Activated naive CD4-positive, alpha-beta T cell treated with anti-CD3 and anti-CD28 coated beads, Interleukin-2, amount 50 U/mL, for 72 hours (primary cell): ENCODE data around the gene KCNK2. TPM values are rescaled to one million over a fixed set of nuclear protein-coding genes. Genes with fewer than 3 reads are reported as not detected.

Experiments
- ATAC-seq, 2 donors: fragments of 150-1000 bp; cut with Tn5 transposase; 2 replicates each; pipeline ENCODE4 v1.10.0; 2021; ENCODE audit warnings: mild to moderate bottlenecking in 2 of 2, moderate library complexity in 2 of 2
- DNase-seq, 2 donors: peaks; one replicate each; pipeline ENCODE4 v3.0.0; 2021 to 2022; ENCODE audit warnings: low spot score in 2 of 2
- H3K27ac Mint-ChIP-seq, 2 donors: one replicate each; pipeline ENCODE4 v1.8.0; 2022; ENCODE audit warnings: mild to moderate bottlenecking in 2 of 2, mixed read lengths in 2 of 2
- H3K36me3 Mint-ChIP-seq, 2 donors: one replicate each; pipeline ENCODE4 v1.8.0; 2022; ENCODE audit warnings: mixed read lengths in 2 of 2
- H3K9me3 Mint-ChIP-seq, 2 donors: one replicate each; pipeline ENCODE4 v1.8.0; 2022; ENCODE audit warnings: mixed read lengths in 2 of 2
- total RNA-seq, 2 donors: library from RNA; stranded (reverse); gene quantifications; one replicate each; pipeline ENCODE4 v1.2.3, GENCODE V29; 2022

KCNK2 gene
- total RNA-seq, 2 donors from 2014 or later: not detected

DNA sequence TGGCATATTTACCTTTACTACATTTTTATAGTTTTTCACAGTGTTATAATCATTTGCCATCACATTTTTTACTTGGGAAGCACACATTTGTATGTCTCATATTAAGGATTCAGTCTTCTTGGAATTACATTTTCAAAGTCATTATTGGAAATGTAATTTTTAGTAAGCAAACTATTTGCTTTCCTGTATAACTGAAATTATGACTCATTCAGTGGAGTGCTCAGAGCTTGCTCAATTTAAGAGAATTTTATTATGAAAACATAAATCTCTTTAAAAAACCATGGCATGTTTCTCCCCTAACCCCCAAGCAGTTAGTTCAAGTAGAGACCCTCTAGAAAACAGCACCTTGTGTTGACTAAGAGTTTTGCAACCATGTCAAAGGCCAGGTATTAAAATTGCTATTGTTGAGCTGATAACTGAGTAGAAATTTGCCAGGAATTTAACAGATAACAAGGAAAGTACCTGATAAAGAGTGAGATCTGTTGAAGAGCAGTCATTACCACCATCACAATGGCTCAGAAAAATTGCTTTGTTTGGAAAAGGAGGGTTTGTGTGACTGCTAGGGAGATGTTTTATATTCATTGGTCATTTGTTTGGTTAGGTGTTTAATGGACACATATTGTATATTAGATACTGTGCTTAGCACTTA lies 105.9 kb downstream of the KCNK2 start:
- Mint-ChIP-seq H3K36me3 (no peaks in the 10 kb centered on the region), H3K27ac (no peak overlapping the region), H3K9me3 (no peaks in the 10 kb centered on the region)
- ATAC-seq (no peak), DNase-seq (no peak)

DNA sequence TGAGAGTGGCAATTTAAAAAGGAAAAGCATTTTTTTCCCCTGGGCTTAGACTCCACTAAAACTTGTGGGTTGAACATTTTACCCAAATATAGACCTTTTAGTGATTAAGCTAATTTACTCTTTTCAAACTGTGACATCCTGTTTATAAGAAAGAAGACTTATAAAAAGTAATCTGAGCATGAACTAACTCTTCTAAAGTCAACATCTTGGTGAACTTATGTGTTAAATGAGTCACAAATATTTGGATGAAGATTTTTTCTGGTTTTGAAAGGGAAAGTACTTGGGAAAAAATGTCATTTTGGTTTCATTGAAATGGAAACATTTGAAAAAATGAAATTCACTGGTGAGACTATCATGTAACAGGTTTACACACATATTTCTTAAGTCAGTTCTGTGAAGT lies 109.8 kb downstream of the KCNK2 start:
- no peaks in the 10 kb centered on the region for H3K36me3 Mint-ChIP-seq
- no peak for DNase-seq
- H3K27ac Mint-ChIP-seq: no peak overlapping the region
- no peak for ATAC-seq
- H3K9me3 Mint-ChIP-seq: no peaks in the 10 kb centered on the region

DNA sequence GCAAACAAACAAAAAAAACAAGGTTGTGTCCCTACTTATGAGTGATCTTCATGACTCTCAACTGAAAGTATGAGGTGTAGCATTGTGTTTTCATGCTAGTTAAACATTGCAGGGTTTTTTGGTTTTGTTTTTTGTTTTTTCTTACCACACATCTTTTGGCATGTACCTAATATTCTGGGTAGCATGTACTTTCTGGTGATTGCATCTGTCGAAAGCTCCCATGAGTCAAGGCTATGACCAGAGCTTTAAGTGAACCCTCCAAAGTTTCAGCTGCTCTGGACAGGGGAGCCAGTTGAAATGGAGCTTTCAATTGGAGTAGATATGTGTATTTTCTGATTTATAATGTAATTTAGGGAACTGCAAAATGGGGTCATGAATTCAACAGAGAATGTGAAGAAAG lies 115.5 kb downstream of the KCNK2 start:
- Mint-ChIP-seq H3K9me3 (no peaks in the 10 kb centered on the region), H3K36me3 (no peaks in the 10 kb centered on the region), H3K27ac (no peak overlapping the region)
- ATAC-seq (no peak), DNase-seq (no peak)

DNA sequence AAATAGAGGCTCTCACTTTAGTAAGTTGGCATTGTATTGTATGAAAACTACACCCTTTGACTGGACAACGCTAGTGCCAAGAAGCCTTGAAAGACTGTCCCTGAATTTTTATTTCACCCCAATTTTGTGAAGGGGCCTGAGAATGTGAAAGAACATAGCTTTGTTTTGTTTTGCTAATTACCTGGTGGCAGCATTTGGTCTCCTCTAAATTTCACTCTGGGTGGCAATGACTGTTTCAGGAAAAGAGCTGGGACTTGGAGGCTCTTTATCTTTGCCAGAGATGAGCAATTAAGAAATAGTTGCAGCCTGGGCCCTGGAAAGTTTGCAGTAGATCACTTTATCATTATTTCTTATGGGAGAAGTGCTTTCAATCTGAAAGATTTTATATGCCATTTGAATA lies 117.6 kb downstream of the KCNK2 start:
- no peak for ATAC-seq
- H3K27ac Mint-ChIP-seq: no peak overlapping the region
- no peaks in the 10 kb centered on the region for H3K9me3 Mint-ChIP-seq
- H3K36me3 Mint-ChIP-seq: no peaks in the 10 kb centered on the region
- no peak for DNase-seq

DNA sequence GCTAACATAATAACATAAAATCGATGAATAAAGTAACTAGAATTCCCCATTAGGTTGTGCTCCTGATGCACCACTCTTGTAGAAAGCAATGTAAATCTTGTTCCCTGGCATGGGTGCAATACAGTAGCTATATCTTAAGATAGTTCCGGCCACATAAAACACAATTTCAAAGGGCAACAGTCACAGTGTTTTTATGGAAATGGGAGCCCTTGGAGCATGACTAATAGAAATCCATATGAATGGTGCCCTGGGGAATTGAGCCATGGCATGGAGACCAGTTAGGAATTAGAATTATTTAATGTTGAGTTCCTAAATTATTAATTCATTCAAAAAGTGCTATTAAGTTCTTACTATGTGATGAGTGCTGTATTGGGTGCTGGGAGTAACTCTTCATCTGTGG lies 118.7 kb downstream of the KCNK2 start:
- no peak for ATAC-seq
- no peak for DNase-seq
- H3K36me3 Mint-ChIP-seq: no peaks in the 10 kb centered on the region

DNA sequence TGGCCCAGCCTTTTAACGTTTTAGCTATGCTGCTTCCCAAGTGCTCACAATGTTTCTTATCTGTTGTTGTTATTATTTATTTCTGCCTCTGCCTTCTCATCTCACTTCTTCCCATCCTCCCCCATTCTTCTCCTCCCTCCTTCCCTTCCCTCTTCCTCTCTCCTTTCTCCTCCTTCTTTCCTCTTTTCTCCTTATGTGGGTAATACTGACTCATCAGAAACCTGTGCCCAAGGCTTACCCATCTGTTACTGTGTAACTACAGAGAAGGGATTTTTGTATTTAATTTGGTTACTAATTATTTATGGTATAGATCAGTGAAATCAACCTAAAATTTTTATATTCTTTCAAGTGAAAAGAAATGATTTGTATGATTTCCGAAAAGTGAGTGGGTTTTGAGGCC lies 120.3 kb downstream of the KCNK2 start:
- no peak for ATAC-seq
- Mint-ChIP-seq H3K27ac (no peak overlapping the region), H3K36me3 (no peaks in the 10 kb centered on the region), H3K9me3 (no peaks in the 10 kb centered on the region)
- no peak for DNase-seq

More for the DNA sequence above, 118.7 kb downstream of the KCNK2 start:
- H3K9me3 Mint-ChIP-seq: no peaks in the 10 kb centered on the region
- H3K27ac Mint-ChIP-seq: no peak overlapping the region

DNA sequence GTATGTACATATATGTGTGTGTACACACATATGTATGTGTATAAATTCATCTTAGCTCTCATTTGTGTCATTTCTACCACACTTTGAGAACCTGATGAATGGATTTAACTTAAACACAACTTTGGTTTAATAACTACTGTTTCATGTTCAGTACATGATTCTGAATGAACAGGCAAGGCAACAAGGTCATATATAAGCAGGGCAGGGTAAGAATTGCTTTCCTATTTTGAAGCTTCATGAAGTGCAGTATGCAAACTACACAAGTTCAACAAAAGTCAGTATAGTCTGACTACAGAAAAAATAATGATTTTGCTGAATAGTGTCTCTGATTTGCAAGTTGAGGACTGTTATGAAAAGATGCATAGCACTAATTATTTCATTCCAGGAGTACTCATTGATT lies 127.6 kb downstream of the KCNK2 start:
- DNase-seq: no peak
- ATAC-seq: peak in 1 of 2 donors; percentile 51
- no peak overlapping the region for H3K27ac Mint-ChIP-seq
- H3K36me3 Mint-ChIP-seq: no peaks in the 10 kb centered on the region
- H3K9me3 Mint-ChIP-seq: no peaks in the 10 kb centered on the region

DNA sequence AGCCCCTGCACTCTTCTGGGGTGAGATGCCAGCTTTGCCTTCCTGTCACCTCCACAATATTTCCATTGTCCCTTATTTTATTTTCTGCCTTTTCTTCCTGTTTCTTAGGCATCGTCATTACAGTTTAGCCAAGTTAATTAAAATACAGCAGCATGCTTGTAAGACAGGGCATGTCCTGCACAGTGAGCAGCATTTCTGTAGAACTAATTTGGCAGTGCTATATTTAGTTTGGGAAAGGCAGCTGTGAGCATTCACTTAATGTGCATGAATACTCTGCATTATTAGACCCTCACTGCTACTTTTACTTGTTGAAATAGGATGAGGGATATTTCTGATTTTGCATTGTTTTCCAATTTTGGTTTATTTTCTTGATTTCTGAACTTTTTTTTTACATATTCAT lies 133.3 kb downstream of the KCNK2 start:
- Mint-ChIP-seq H3K27ac (no peak overlapping the region), H3K9me3 (no peaks in the 10 kb centered on the region), H3K36me3 (no peaks in the 10 kb centered on the region)
- no peak for DNase-seq
- ATAC-seq: no peak

DNA sequence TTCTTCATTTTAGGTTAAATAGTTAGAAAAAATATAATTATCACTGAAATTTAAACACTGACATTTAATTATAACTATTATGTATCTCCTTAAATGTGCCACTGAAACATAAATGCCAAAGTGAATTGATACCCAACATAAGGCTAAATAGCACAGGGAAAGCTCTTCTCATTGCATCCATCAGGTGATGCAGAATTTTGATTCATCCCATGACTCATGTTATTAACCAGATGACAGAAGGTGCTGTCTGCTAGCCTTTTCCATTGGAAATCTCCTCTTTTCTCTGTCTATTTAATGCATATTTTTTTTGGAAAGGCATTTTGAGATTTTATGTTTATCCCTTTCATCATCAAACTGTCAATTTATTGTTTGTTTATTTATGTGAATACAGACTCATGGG lies 136.8 kb downstream of the KCNK2 start:
- no peaks in the 10 kb centered on the region for H3K36me3 Mint-ChIP-seq
- H3K9me3 Mint-ChIP-seq: no peaks in the 10 kb centered on the region
- DNase-seq (no peak), ATAC-seq (no peak)
- no peak overlapping the region for H3K27ac Mint-ChIP-seq

DNA sequence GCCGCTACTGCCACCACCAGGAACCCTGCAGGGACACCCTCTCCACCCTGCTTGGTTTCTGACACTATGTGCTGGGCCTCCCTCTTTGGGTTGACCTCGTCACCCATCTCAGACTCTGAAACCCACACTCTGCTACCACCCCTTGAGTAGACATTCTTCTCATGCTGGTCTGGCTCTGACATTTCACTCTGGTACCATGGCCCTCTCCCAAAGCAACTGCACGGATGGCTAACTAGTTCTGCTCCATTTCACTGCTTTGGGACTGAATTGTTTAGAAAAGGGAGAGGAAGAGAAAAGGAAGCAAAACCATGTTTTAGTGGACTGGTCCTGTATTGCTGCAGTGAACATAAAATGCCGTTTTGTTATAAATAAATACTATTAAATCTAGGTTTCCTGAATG lies 137.8 kb downstream of the KCNK2 start:
- DNase-seq (no peak), ATAC-seq (no peak)
- Mint-ChIP-seq H3K27ac (no peak overlapping the region), H3K9me3 (no peaks in the 10 kb centered on the region), H3K36me3 (no peaks in the 10 kb centered on the region)

DNA sequence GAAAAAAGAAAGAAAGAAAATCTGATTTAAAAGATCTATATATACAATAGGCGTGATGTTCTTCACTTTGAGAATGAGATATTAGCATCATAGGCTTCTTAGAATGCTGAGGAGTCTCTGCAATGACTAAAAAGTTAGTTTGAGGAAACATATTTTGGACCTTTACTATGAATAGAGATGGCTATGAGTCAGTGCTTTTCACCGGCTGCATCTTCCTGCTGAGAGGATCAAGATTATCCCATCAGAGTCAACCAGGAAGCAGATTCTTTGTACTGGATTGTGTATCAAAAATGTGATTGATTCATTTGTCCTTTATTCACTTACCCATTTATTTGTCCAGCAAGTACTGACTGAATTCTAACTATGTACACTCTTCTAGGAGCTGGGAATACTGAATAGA lies 144.2 kb downstream of the KCNK2 start:
- H3K36me3 Mint-ChIP-seq: no peaks in the 10 kb centered on the region
- no peak for DNase-seq
- ATAC-seq: no peak
- H3K27ac Mint-ChIP-seq: no peak overlapping the region
- H3K9me3 Mint-ChIP-seq: no peaks in the 10 kb centered on the region

DNA sequence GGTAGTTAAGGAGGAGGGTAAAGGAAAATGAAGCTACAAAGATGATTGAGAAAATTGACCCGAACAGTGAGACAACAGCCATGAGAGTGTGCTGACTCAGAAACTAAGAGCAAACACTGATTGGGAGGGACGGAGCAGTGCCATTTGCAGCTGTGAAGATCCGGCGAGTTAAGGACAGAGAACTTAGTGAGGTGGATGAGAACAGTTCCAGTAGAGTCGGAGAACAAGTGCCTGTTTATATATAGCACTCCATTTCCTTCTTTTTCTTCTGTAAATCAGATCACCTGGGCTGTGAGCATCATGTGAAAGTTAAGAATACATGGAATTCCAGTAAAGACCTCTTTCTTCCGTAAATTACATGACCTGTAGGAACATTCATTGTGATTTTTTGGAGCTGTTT lies 145.7 kb downstream of the KCNK2 start:
- no peaks in the 10 kb centered on the region for H3K36me3 Mint-ChIP-seq
- no peaks in the 10 kb centered on the region for H3K9me3 Mint-ChIP-seq
- no peak for ATAC-seq
- DNase-seq: no peak
- H3K27ac Mint-ChIP-seq: no peak overlapping the region

DNA sequence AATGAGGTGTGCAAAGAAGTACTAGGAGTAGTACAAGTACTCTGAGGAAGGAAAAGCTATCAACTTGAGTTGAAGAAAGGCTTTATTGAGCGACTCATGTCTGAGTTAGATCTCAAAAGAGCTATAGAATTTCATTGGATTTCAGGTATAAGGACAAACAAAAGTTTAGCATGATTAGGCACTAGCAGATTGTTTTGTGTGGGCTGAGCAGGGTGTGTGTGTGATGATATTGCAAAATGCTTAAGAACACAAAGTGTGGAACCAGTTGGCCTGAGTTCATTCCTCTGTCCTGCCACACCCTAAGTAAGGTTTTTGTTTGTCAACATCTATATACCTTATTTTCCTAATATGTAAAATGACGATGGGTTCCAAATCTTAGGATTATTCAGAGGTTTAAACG lies 158.9 kb downstream of the KCNK2 start:
- H3K36me3 Mint-ChIP-seq: no peaks in the 10 kb centered on the region
- no peak overlapping the region for H3K27ac Mint-ChIP-seq
- DNase-seq (no peak), ATAC-seq (no peak)
- peaks cover 3% of the 10 kb centered on the region in 2 donors for H3K9me3 Mint-ChIP-seq

DNA sequence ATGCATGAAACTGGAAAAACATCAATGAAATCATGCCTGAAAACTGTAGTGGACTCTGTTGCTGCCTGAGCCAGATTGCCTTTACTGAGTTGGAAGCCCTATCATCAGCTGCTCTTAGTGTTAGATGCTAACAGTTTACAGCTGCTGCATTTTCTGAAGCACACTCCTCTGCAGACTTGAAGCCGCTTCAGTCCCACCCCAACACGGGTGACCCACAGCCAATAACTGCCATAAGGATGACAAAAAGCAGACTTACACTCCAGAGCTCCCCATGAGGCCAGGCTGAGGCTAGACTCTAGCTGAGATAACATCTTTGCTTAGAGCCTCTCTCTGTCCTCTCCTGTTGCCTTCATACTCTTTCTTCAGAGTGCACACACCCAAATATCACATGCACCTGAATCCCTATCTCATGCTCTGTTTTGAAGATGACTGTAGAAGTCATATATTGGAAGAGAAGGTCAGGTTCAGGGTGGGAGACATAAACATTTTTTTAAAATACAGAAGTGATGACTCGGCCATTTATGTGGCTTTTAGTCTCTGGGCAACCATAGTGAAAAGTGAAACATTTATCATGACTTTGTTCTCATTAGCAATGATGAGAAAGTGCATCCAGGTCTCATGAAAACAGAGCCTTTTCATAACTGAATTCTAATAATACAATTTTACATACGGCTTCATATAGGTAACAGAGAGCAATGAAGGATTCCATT lies 161.0 kb downstream of the KCNK2 start:
- H3K36me3 Mint-ChIP-seq: no peaks in the 10 kb centered on the region
- no peak overlapping the region for H3K27ac Mint-ChIP-seq
- no peak for DNase-seq
- no peak for ATAC-seq
- H3K9me3 Mint-ChIP-seq: peaks cover 3% of the 10 kb centered on the region in 2 donors

DNA sequence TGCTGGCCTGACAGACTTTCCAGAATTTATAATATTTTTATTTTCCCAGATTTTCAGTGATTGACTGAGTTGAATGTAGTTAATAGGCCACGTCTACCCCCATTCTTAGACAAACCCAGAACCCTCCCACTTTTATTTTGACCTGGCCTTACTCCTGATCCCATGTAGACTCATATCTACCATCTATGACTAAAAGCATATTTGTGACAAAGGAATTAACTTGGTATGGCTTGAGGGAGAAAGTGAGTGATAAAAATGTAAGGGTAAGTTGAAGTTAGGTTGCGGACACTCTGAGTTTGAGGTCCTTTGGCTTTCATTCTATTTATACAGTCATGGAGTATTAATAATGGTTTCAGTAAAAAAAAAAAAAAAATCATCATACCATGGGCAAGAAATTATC lies 168.4 kb downstream of the KCNK2 start:
- H3K27ac Mint-ChIP-seq: no peak overlapping the region
- no peak for DNase-seq
- no peaks in the 10 kb centered on the region for H3K36me3 Mint-ChIP-seq
- ATAC-seq: no peak
- no peaks in the 10 kb centered on the region for H3K9me3 Mint-ChIP-seq

DNA sequence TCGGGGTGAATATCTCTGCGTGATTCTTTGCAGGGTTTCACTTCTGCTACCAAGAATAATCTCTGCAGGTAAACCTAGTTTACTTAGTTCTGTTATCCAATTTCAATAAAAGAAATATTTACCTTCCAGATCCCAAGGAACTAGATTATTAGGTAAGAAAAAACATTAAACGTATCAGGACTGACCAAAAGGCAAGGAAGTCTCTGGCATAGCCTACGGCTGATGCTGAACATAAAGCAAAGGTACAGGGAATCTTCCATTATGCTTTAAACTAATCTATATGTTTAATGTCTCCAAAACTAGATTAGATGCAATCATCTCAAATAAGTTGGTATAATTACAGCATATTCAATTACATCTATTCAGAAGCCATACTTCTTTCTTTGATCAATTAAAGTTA lies 168.9 kb downstream of the KCNK2 start:
- DNase-seq: no peak
- H3K36me3 Mint-ChIP-seq: no peaks in the 10 kb centered on the region
- H3K9me3 Mint-ChIP-seq: no peaks in the 10 kb centered on the region
- H3K27ac Mint-ChIP-seq: no peak overlapping the region
- ATAC-seq: no peak

DNA sequence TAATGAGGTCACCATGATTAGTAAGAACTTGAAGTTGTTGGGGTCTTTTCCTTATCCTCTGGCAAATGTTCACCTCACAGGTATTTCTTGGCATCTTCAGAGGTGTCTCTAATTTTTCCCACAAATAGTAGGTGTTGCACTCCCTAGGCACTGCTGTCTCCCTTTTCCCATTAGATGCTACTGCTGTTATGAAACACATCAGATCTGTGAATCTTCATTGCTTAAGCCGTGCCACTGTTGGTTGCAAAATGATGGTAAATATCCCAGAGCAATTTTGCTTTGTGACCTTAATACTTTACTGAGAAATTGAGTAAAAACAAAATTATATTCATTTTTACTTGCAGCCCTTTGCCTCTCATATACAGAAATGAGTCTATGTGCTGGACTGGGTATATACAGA lies 169.6 kb downstream of the KCNK2 start:
- H3K36me3 Mint-ChIP-seq: no peaks in the 10 kb centered on the region
- DNase-seq: no peak
- ATAC-seq: no peak
- no peak overlapping the region for H3K27ac Mint-ChIP-seq
- H3K9me3 Mint-ChIP-seq: no peaks in the 10 kb centered on the region

DNA sequence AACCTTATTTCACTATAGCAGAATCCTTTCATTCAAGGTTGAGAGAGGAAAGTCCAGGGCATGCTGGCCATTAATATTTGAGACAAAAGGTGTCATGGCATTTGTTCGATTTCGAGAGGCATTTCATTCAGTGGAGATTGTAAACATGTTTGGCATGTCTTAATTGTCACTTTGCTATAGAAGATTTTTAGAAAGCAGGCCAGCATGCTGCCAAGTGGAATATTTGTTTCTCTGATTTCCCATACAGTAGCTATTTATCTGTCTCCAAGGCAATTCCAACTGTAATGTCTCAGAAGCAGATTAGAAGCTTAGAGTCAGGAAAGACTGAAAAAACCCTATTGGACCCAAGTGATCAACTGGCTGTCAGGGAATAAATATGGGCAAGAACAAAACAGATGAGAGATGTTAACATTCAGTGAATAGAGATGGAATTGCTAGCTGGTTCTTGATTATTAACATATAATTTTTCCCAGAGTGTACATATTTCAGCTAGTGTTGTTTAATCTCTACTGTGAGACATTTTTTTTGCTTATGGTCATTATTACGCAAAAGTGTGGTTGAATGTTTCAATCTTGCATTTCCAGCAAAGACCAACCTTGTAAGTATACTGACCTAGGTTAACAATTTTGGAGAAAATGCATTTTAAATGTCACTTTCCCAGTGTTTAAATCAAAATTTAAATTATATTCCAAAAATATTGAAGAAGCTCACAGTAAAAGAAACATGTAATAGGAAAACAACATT lies 174.6 kb downstream of the KCNK2 start:
- Mint-ChIP-seq H3K27ac (no peak overlapping the region), H3K9me3 (peaks cover 5 to 6% of the 10 kb centered on the region in 2 donors), H3K36me3 (no peaks in the 10 kb centered on the region)
- no peak for ATAC-seq
- no peak for DNase-seq
